H1 (cell line): ENCODE data around the gene PRR5L. TPM values are rescaled to one million over a fixed set of nuclear protein-coding genes. Genes with fewer than 3 reads are reported as not detected.

Experiments
- CTCF ChIA-PET: fragments of 300-600 bp; sonication (Branson Sonifier 250); formaldehyde crosslinking; loops from one replicate; lab custom pipeline; 2021; ENCODE audit not compliant: partially characterized antibody; lab: Charles Lee
- POLR2A ChIA-PET: fragments of 300-600 bp; sonication (Branson Sonifier 250); formaldehyde crosslinking; loops from one replicate; lab custom pipeline; 2021; ENCODE audit warnings: inconsistent platforms; ENCODE audit not compliant: partially characterized antibody; lab: Charles Lee
- DNase-seq, 2 experiments: peaks; one replicate each; pipeline versions ENCODE4 v3.0.0 to v3.0.0-alpha.2; 2010 to 2022; ENCODE audit warnings: low spot score in 2 of 2, low read depth in 1 of 2, mixed read lengths in 1 of 2
- FAIRE-seq: peaks from 2 replicates; lab custom pipeline; 2011; peaks lifted over from hg19 to GRCh38; lab: Jason Lieb, UNC
- H2AFZ ChIP-seq: 2 replicates; pipeline ENCODE4 v1.8.1; 2012; ENCODE audit warnings: low read length, inconsistent platforms
- H2AK5ac ChIP-seq: 2 replicates; pipeline ENCODE4 v1.6.1; 2013; ENCODE audit warnings: low read depth, low read length
- H2BK120ac ChIP-seq: replicated peaks from 2 replicates; pipeline ENCODE3; 2013; ENCODE audit warnings: low read depth, low read length, inconsistent platforms
- H2BK12ac ChIP-seq: 2 replicates; pipeline ENCODE4 v1.6.1; 2013; ENCODE audit warnings: low read depth, low read length
- H2BK15ac ChIP-seq: 2 replicates; pipeline ENCODE4 v1.6.1; 2013; ENCODE audit warnings: low read length
- H2BK20ac ChIP-seq: 2 replicates; pipeline ENCODE4 v1.6.1; 2013; ENCODE audit warnings: low read length
- H2BK5ac ChIP-seq: 2 replicates; pipeline ENCODE4 v1.6.1; 2013; ENCODE audit warnings: low read depth, low read length
- H3K14ac ChIP-seq: 2 replicates; pipeline ENCODE4 v1.6.1; 2013; ENCODE audit warnings: inconsistent platforms; ENCODE audit not compliant: insufficient read length
- H3K18ac ChIP-seq: 2 replicates; pipeline ENCODE4 v1.6.1; 2013; ENCODE audit warnings: low read length; ENCODE audit errors: extremely low read depth
- H3K23ac ChIP-seq: 2 replicates; pipeline ENCODE4 v1.6.1; 2013; ENCODE audit warnings: inconsistent platforms; ENCODE audit not compliant: insufficient read length
- H3K23me2 ChIP-seq: 2 replicates; pipeline ENCODE4 v1.6.1; 2013; ENCODE audit warnings: low read depth, low read length
- H3K27ac ChIP-seq: 2 replicates; pipeline ENCODE4 v1.6.1; 2011; ENCODE audit warnings: low read depth, low read length, inconsistent platforms
- H3K27me3 ChIP-seq, 4 experiments: replicated peaks in 1 of 4; 1 replicate in 1 of 4; 2 replicates in 3 of 4; pipeline versions ENCODE4 v1.6.1 to v1.8.1; 2011 to 2013; ENCODE audit warnings: low read length in 3 of 4, mild to moderate bottlenecking in 3 of 4, inconsistent platforms in 2 of 4, mixed read lengths in 2 of 4, moderate library complexity in 1 of 4; ENCODE audit not compliant: control insufficient read depth in 3 of 4, insufficient read depth in 3 of 4; ENCODE audit errors: extremely low read depth in 1 of 4
- H3K36me3 ChIP-seq, 4 experiments: 2 replicates each; pipeline versions ENCODE4 v1.6.1 to v1.8.1; 2011 to 2013; ENCODE audit warnings: mild to moderate bottlenecking in 4 of 4, low read length in 3 of 4, moderate library complexity in 2 of 4, control low read depth in 1 of 4, inconsistent platforms in 1 of 4; ENCODE audit not compliant: insufficient read depth in 4 of 4, control insufficient read depth in 2 of 4
- H3K4ac ChIP-seq: replicated peaks from 2 replicates; pipeline ENCODE3; 2013; ENCODE audit warnings: low read length, low read depth, mixed read lengths, inconsistent platforms; ENCODE audit not compliant: insufficient read length
- H3K4me1 ChIP-seq, 4 experiments: replicated peaks in 1 of 4; 1 replicate in 1 of 4; 2 replicates in 3 of 4; pipeline versions ENCODE4 v1.6.1 to v1.8.1; 2011 to 2013; ENCODE audit warnings: low read length in 3 of 4, inconsistent platforms in 2 of 4, mixed read lengths in 1 of 4; ENCODE audit not compliant: insufficient read depth in 4 of 4, control insufficient read depth in 3 of 4
- H3K4me2 ChIP-seq, 2 experiments: 2 replicates each; pipeline versions ENCODE4 v1.6.1 to v1.8.1; 2011 to 2013; ENCODE audit warnings: low read depth in 2 of 2, low read length in 2 of 2, control low read depth in 1 of 2, inconsistent platforms in 1 of 2, mild to moderate bottlenecking in 1 of 2; ENCODE audit not compliant: insufficient read depth in 1 of 2
- H3K4me3 ChIP-seq, 4 experiments: fragments of 200-600, 300-600 bp in 1 of 4; sonication (generic), shearing (Covaris generic), sonication (Bioruptor Twin) in 1 of 4; 2 replicates each; pipeline versions ENCODE4 v1.5.1 to v1.8.1; 2011 to 2016; ENCODE audit warnings: low read length in 4 of 4, low read depth in 3 of 4, control low read depth in 2 of 4, inconsistent platforms in 2 of 4, mild to moderate bottlenecking in 2 of 4, mixed read lengths in 1 of 4, moderate library complexity in 1 of 4; ENCODE audit not compliant: insufficient read depth in 2 of 4; ENCODE audit errors: extremely low read depth in 1 of 4
- H3K56ac ChIP-seq: replicated peaks from 2 replicates; pipeline ENCODE3; 2013; ENCODE audit warnings: low read depth, mild to moderate bottlenecking, mixed read lengths, low read length, inconsistent platforms; ENCODE audit not compliant: insufficient read length
- H3K79me1 ChIP-seq: 2 replicates; pipeline ENCODE4 v1.6.1; 2013; ENCODE audit warnings: low read depth, low read length, control low read depth
- H3K79me2 ChIP-seq, 2 experiments: 2 replicates each; pipeline versions ENCODE4 v1.6.1 to v1.8.1; 2012 to 2013; ENCODE audit warnings: low read length in 2 of 2, mild to moderate bottlenecking in 2 of 2, inconsistent platforms in 1 of 2; ENCODE audit not compliant: insufficient read depth in 2 of 2, control insufficient read depth in 1 of 2
- H3K9ac ChIP-seq, 4 experiments: replicated peaks in 1 of 4; 1 replicate in 1 of 4; 2 replicates in 3 of 4; pipeline versions ENCODE4 v1.6.1 to v1.8.1; 2011 to 2013; ENCODE audit warnings: low read depth in 3 of 4, low read length in 3 of 4, control low read depth in 2 of 4, mild to moderate bottlenecking in 2 of 4, moderate library complexity in 2 of 4, inconsistent platforms in 1 of 4; ENCODE audit errors: extremely low read depth in 1 of 4
- H3K9me3 ChIP-seq, 2 experiments: 2 replicates each; pipeline versions ENCODE4 v1.6.1 to v1.8.1; 2012 to 2013; ENCODE audit warnings: mild to moderate bottlenecking in 2 of 2, moderate library complexity in 2 of 2, control low read depth in 1 of 2, inconsistent platforms in 1 of 2, low read depth in 1 of 2, low read length in 1 of 2, mixed read lengths in 1 of 2; ENCODE audit not compliant: insufficient read depth in 2 of 2
- H4K20me1 ChIP-seq, 2 experiments: replicated peaks in 1 of 2; 2 replicates each; pipeline versions ENCODE3 to v1.8.1; 2011 to 2013; ENCODE audit warnings: inconsistent platforms in 2 of 2, low read length in 2 of 2, mild to moderate bottlenecking in 1 of 2; ENCODE audit not compliant: insufficient read depth in 2 of 2, control insufficient read depth in 1 of 2
- H4K5ac ChIP-seq: 2 replicates; pipeline ENCODE4 v1.6.1; 2013; ENCODE audit warnings: low read length, low read depth, mixed read lengths, inconsistent platforms; ENCODE audit not compliant: insufficient read length
- H4K8ac ChIP-seq: 2 replicates; pipeline ENCODE4 v1.8.0; 2013; ENCODE audit warnings: mild to moderate bottlenecking, moderate library complexity, low read length, inconsistent platforms; ENCODE audit not compliant: insufficient read depth; ENCODE audit errors: extremely low read depth
- H4K91ac ChIP-seq: replicated peaks from 2 replicates; pipeline ENCODE3; 2013; ENCODE audit warnings: low read length, mixed read lengths, inconsistent platforms; ENCODE audit not compliant: insufficient read length
- ASH2L ChIP-seq: fragments of 200-600, 300-600 bp; sonication (generic); IDR thresholded peaks from one replicate; pipeline ENCODE4 v1.7.1; 2017; ENCODE audit warnings: low read length
- CBX8 ChIP-seq: fragments of 300-800, 300-1000 bp; sonication (generic); IDR thresholded peaks from 2 replicates; pipeline ENCODE4 v1.7.1; 2016; ENCODE audit warnings: low read depth, low read length, borderline replicate concordance
- CTBP2 ChIP-seq: IDR thresholded peaks from 2 replicates; pipeline ENCODE4 v1.7.0; 2011; ENCODE audit warnings: borderline replicate concordance, mild to moderate bottlenecking, moderate library complexity, mixed read lengths, low read length; ENCODE audit not compliant: insufficient read depth, insufficient read length
- EZH2 ChIP-seq: fragments of 200-600 bp; sonication (generic); IDR thresholded peaks from 2 replicates; pipeline ENCODE4 v1.7.1; 2012; ENCODE audit warnings: low read depth, mild to moderate bottlenecking, moderate library complexity, low read length, inconsistent platforms; ENCODE audit not compliant: severe bottlenecking
- GTF2F1 ChIP-seq: IDR thresholded peaks from 2 replicates; pipeline ENCODE4 v1.6.1; 2012; ENCODE audit warnings: low read depth, low read length, improper control_type of control experiment, borderline replicate concordance
- KDM1A ChIP-seq: fragments of 200-600, 300-600 bp; sonication (generic); IDR thresholded peaks from 2 replicates; pipeline ENCODE4 v1.7.1; 2016; ENCODE audit warnings: mild to moderate bottlenecking, low read length, borderline replicate concordance
- POLR2A ChIP-seq, 2 experiments: IDR thresholded peaks; 1 replicate in 1 of 2; 2 replicates in 1 of 2; pipeline ENCODE4 v1.6.1; 2011; ENCODE audit warnings: low read depth in 2 of 2, low read length in 2 of 2, mild to moderate bottlenecking in 2 of 2; ENCODE audit errors: control extremely low read depth in 1 of 2
- POLR2AphosphoS5 ChIP-seq: IDR thresholded peaks from 2 replicates; pipeline ENCODE4 v1.6.1; 2011; ENCODE audit warnings: low read depth, low read length
- SAP30 ChIP-seq: fragments of 300-600 bp; sonication (generic); IDR thresholded peaks from 2 replicates; pipeline ENCODE4 v1.7.1; 2012; ENCODE audit warnings: low read length, moderate library complexity, mild to moderate bottlenecking, inconsistent platforms; ENCODE audit not compliant: insufficient read depth, insufficient replicate concordance
- SP2 ChIP-seq: IDR thresholded peaks from 2 replicates; pipeline ENCODE4 v1.6.1; 2012; ENCODE audit warnings: mild to moderate bottlenecking, low read length, inconsistent platforms
- WGBS, 2 experiments: shearing (Covaris generic) in 1 of 2; methylation state at CpG; one replicate each; pipeline versions ENCODE4 v1.1.6 to v1.1.7; 2013 to 2015; ENCODE audit warnings: low lambda C conversion rate in 2 of 2, mixed read lengths in 2 of 2, inconsistent platforms in 1 of 2, low coverage in 1 of 2, missing lambda C conversion rate in 1 of 2; ENCODE audit not compliant: insufficient replicate concordance in 2 of 2, insufficient coverage in 1 of 2, insufficient read length in 1 of 2; ENCODE audit errors: extremely low coverage in 1 of 2, missing lambda C conversion rate in 1 of 2; 5-methylcytosine and 5-hydroxymethylcytosine counted together
- polyA plus RNA-seq, 7 experiments: library from polyadenylated mRNA; depleted of rRNA in 3 of 7; stranded (reverse) in 5 of 7; unstranded in 2 of 7; fragments of >200 nt in 5 of 7; fragments of 200-250 nt in 2 of 7; gene quantifications; 1 replicate in 5 of 7; 2 replicates in 1 of 7; 4 replicates in 1 of 7; pipeline versions ENCODE4 v1.2.1 to v1.2.3, GENCODE V29; 2011 to 2013; ENCODE audit warnings: missing spikeins in 2 of 7, mixed read lengths in 2 of 7
- total RNA-seq: library from RNA; stranded (reverse); fragmentation: NEBNext Ultra II Directional; extraction: Animal tissue kit (Norgen Biotek cat#: 25700); gene quantifications from 2 replicates; pipeline ENCODE4 v1.2.1, GENCODE V29; 2021
- TF ChIP-seq, protein P1 (sequence below), 3 experiments: IDR thresholded peaks; 1 replicate in 2 of 3; 2 replicates in 1 of 3; pipeline versions ENCODE4 v1.5.1 to v1.6.1; 2011; ENCODE audit warnings: low read length in 3 of 3, mild to moderate bottlenecking in 3 of 3, inconsistent platforms in 2 of 3, low read depth in 1 of 3, moderate library complexity in 1 of 3; ENCODE audit not compliant: insufficient read depth in 1 of 3; ENCODE audit errors: control extremely low read depth in 1 of 3

PRR5L gene
- total and polyA plus RNA-seq, 2 of the 8 experiments (the other 6 are each of a cell fraction or from before 2014, with no cell fraction given): 6.6 to 10.1 TPM

DNA sequence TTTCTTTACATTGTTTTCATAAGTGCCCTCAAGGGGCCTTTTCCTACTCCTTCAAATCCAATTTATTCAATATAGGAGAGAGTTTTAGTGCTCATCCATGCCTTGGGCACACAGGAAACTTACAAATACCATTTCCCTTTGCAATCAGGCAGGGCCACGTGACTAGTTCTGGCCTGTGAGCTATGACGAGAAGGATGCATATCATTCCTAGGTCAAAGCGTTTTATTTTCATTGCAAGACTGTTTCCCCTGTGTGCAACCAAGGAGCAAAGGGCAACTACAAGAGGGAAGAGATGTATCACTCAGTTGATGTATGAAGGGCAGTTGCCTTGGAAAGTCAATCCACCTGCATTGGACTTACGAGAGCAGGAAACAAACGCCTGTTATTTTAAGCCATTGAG lies 215.9 kb downstream of the PRR5L start:
- H3K4me1 ChIP-seq: no peaks in the 10 kb centered on the region; a peak in 2 of 7 replicates
- no peak overlapping the region for H2BK120ac ChIP-seq
- H3K79me1 ChIP-seq: no peaks in the 10 kb centered on the region; the same call in 1 of the 2 replicates
- no peaks in the 10 kb centered on the region for H3K36me3 ChIP-seq
- WGBS, 2 experiments: 84% methylated on average over 5 of the region's 5 CpGs; no CpG with 5 or more reads in 1 of the 2 experiments
- no peaks in the 10 kb centered on the region; a peak in 2 of 7 replicates for H3K27me3 ChIP-seq
- H3K14ac ChIP-seq: no peak overlapping the region
- peaks cover 2% of the 10 kb centered on the region; the same call in 1 of the 2 replicates for H3K23me2 ChIP-seq
- no peak overlapping the region for H4K91ac ChIP-seq
- no peak overlapping the region for H3K18ac ChIP-seq
- no peak overlapping the region for H3K27ac ChIP-seq
- H3K9ac ChIP-seq: no peak overlapping the region
- no peak overlapping the region for H2AK5ac ChIP-seq
- no peak for FAIRE-seq
- no peak overlapping the region for H4K5ac ChIP-seq
- no peak overlapping the region for H3K4me3 ChIP-seq
- H2BK5ac ChIP-seq: no peak overlapping the region
- H3K9me3 ChIP-seq: no peaks in the 10 kb centered on the region
- H3K4me2 ChIP-seq: no peak overlapping the region
- no peak overlapping the region for H4K8ac ChIP-seq
- H3K56ac ChIP-seq: no peak overlapping the region
- H3K23ac ChIP-seq: no peak overlapping the region
- no peak overlapping the region for H2AFZ ChIP-seq
- no peak overlapping the region for H2BK15ac ChIP-seq
- no peak for DNase-seq
- 0 out of 4 replicates have a peak, but pooled peaks cover 0 to 6% of the 10 kb centered on the region in 2 experiments for H3K79me2 ChIP-seq
- H3K4ac ChIP-seq: no peak overlapping the region
- CTCF ChIA-PET: interaction anchor here (0.6 kb wide), 1 partner anchor 475 kb away, joined by 4 read pairs; no protein-coding TSS in a partner anchor
- no peak overlapping the region for H2BK20ac ChIP-seq
- POLR2A ChIA-PET: no interaction called here
- H2BK12ac ChIP-seq: no peak overlapping the region
- peaks cover 0 to 5% of the 10 kb centered on the region in 2 experiments for H4K20me1 ChIP-seq
- TF ChIP-seq EZH2: no peak
- TF ChIP-seq ASH2L: no peak
- TF ChIP-seq POLR2A (IDR thresholded peaks at IDR 0.05; ENCODE audit: control extremely low read depth in 1 of 2, low read depth in 2 of 2, low read length in 2 of 2): no peak
- no peak for TF ChIP-seq KDM1A
- TF ChIP-seq CTBP2: no peak
- no peak for TF ChIP-seq CBX8
- no peak for TF ChIP-seq GTF2F1
- TF ChIP-seq, protein P1, sequence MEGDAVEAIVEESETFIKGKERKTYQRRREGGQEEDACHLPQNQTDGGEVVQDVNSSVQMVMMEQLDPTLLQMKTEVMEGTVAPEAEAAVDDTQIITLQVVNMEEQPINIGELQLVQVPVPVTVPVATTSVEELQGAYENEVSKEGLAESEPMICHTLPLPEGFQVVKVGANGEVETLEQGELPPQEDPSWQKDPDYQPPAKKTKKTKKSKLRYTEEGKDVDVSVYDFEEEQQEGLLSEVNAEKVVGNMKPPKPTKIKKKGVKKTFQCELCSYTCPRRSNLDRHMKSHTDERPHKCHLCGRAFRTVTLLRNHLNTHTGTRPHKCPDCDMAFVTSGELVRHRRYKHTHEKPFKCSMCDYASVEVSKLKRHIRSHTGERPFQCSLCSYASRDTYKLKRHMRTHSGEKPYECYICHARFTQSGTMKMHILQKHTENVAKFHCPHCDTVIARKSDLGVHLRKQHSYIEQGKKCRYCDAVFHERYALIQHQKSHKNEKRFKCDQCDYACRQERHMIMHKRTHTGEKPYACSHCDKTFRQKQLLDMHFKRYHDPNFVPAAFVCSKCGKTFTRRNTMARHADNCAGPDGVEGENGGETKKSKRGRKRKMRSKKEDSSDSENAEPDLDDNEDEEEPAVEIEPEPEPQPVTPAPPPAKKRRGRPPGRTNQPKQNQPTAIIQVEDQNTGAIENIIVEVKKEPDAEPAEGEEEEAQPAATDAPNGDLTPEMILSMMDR (IDR thresholded peaks at IDR 0.05; ENCODE audit: control extremely low read depth in 1 of 3, insufficient read depth in 1 of 3, low read depth in 1 of 3, low read length in 3 of 3): no peak
- TF ChIP-seq POLR2AphosphoS5: no peak
- TF ChIP-seq SAP30: no peak
- TF ChIP-seq SP2: no peak
